GM21423 (cell line): ENCODE data around the gene RYR2.
A peak's percentile ranks its signal among the peaks of the same experiment; 100 is the strongest.

Experiments used
- ATAC-seq: cut with Tn5 transposase; IDR thresholded peaks from one replicate; pipeline ENCODE4 v1.9.1; 2021; ENCODE audit warnings: mild to moderate bottlenecking, moderate library complexity; ENCODE audit not compliant: unreplicated experiment

Gene RYR2

DNA sequence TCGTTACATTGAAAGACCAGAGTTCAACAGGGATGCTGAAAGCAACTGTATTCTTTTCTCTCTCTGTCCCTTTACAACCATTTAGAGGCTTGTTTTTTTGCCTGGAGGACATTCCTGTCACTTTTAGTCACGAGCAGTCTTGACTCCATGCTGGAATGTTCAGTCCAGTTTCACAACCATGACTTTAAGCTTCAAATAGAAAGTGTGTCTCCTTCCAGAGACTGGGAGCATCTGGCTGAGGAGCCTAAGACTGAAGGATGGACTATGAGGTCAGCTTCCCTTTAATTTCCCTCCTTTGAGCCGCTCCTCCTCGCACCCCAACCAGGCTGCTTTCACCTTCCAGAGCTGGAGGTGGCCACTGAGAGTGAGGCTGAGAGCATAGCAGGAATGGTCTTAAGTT, 10.5 kb upstream of the RYR2 start:
- no peak for ATAC-seq

DNA sequence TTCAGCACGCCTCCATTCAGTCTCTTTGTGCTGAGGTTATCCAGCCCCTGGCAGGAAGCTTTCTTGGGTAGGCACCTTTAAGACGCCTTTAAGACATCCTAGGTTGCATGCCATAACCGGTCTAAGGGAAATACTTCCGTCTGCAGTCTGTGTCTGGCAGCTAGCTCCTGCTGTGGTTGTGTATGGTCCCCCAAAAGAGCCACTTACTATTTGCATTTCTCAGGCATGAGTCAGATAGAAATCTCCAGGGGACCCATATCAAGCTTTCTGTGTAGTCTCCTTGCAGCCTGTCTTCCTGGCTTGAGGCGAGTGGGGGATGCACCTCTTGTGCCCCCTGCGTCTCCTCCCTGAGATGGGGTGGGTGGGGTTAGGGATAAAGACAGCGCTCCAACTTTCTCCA, 10.0 kb upstream of the RYR2 start:
- ATAC-seq: peak; percentile 69

GRCh38 chr1:237033061-237033460, 8.9 kb upstream of the RYR2 start:
- ATAC-seq: no peak

DNA sequence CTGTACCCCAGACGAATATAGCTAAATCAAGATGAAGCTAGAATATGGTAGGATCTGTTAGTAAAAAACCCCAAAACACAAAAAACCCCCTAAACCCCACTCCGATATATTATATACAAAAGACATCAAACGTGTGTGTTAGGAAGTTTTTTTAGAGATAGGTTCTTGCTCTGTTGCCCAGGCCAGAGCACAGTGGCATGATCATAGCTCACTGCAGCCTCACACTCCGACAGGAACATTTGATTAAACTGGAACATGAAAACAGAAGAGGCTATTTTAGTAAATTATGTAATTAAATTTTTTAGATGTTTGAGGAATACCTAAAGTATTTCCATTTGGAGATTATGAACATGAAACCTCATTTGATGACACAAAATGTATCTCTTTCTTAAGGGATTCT, 8.2 kb upstream of the RYR2 start:
- no peak for ATAC-seq

DNA sequence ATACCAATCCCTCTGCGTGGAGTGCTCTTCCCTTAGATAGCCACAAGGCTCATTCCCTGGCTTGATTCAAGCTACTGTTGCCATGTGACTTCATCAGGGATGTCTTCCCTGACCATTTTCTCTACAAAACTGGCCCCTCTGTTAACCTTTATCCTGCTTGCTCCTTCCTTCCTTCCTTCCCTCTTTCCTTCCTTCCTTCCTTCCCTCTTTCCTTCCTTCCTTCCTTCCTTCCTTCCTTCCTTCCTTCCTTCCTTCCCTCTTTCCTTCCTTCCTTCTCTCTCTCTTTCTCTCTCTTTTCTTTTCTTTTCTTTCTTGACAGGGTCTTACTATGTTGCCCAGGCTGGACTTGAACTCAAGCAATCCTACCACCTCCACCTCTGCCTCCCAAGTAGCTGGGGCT, 6.2 kb upstream of the RYR2 start:
- no peak for ATAC-seq

- ATAC-seq: no peak
These were observed 3.8 kb upstream of the RYR2 start for GRCh38 chr1:237038211-237038610.

GRCh38 chr1:237040823-237041222, 1.2 kb upstream of the RYR2 start:
- no peak for ATAC-seq

GRCh38 chr1:237041461-237041794, 556 bp upstream of the RYR2 start:
- no peak for ATAC-seq

- ATAC-seq: no peak
These were observed 525 bp downstream of the RYR2 start for GRCh38 chr1:237042526-237042891.

DNA sequence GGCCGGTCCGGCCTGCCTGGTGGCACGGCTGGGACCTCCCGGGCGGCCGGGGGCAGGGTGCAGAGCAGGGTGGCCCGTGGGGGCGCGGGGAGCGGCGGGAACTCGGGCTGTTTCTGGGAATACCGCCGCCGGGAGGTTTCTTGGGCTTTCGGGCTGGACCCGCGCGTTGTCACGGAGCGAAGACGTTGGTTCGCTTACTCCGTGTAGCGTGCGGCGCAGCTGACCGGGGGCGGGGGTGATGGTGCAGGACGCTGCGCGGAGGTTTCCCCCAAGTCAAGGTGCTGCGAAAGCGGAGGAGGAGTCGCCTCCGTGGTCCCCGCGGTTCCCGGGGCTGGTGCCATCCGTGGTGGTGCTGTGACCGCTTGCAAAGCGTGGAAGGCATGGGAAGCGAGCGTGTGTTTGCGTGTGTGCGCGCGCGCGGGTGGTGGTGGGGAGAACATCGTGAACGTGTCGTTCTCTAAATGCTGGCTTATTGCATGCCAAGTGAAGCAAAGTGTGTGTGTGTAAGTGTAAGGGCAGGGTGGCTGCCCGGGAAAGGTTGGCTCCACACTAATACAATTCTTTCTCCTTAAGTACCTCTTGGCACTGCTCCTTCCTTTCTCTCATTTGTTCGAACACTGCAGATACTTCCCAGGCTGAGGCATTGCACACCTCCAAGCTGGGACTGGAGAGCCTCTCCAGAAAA, 1.1 kb downstream of the RYR2 start:
- no peak for ATAC-seq

DNA sequence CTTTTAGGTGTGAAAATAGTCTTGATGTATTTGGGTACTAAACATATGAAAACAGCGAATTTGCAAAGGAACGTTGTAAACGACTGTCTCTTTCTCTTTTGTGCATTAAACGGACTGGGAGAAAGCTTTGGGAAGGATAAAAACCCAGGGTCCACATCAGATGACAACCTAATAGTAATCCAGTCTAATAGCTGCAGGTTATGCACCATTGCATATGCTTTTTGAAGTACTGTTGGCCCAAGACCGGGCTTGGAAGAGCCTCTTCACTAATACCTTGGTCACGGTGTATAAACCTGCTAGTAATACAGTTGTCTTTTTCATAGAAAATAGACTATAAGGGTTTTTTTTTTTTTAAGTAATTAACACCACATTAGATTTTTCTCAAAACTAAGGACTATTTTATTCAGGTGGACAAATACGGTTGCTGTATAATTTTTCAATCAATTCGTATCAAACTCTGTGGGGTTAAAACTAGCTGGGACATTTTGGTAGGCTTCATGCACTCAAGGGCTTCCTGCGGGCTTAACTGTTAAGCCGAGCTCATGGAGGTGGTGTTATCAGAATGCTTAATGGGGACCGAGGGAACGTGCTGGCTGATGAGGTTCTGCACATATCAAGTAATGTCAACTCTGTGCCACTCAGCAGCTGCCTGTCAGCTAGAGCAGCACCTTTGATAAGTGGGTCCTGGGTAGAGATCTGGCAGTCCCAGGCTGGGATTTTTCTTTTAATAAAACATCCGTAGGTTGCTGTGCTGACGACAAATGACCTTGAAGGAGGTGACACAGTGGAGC, 2.1 kb downstream of the RYR2 start:
- ATAC-seq: no peak

DNA sequence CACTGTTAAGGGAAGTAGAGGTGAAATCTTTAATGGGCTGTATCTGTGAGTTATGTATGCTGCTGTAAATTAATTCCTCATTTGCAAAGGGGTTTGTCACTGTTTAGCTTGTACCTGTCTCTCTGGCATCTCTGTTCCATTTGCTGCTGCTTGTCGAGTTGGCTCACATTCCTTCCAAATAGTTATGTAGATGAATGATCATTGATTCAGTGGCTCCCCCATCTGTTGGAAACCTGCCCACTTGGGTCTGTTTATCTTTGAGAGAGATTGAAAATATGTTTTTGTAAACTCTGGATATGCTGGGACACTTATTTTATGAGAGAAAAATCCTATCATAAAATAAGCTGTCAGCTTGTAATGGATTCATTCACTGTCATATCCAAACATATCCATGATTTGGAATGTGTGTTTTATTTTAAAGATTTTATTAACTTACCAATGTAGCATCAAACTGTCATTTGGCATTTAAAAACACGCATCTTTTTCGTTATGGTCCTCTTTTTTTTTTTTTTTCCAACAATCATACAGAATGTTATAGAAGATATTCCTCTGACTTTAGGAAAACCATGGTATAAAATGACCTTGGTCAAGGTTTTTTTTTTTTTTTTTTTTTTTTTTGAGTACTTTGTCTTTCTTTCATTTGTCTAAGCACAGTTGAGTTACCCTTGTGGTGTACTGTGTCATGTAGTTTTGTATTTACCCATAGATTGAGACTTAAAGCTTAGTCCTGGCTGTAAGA, 3.5 kb downstream of the RYR2 start:
- no peak for ATAC-seq

GRCh38 chr1:237048803-237049202, 6.8 kb downstream of the RYR2 start:
- ATAC-seq: no peak

- no peak for ATAC-seq
These were observed 8.2 kb downstream of the RYR2 start for GRCh38 chr1:237050185-237050584.

GRCh38 chr1:237050915-237051314, 8.9 kb downstream of the RYR2 start:
- no peak for ATAC-seq

DNA sequence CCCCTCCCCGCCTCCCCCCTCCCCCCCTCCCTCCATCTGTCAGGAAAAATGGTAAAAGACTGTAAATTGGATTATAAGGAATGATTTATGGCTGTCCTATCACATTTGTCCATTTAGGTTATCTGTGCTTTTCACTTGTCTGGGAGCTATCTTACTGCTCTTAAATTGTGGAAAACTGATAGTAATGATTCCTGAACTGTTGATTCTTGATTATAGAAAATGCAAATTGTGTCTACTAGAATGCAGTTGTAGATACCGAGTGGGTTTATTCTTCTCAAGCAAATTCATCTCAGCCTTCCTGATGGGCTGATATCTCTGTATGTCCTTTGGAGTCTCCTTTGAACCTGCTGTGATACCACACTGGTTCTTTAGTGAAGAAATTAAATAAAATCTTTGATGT, 12.3 kb downstream of the RYR2 start:
- no peak for ATAC-seq

- no peak for ATAC-seq
These were observed 16.5 kb downstream of the RYR2 start for GRCh38 chr1:237058470-237058869.

DNA sequence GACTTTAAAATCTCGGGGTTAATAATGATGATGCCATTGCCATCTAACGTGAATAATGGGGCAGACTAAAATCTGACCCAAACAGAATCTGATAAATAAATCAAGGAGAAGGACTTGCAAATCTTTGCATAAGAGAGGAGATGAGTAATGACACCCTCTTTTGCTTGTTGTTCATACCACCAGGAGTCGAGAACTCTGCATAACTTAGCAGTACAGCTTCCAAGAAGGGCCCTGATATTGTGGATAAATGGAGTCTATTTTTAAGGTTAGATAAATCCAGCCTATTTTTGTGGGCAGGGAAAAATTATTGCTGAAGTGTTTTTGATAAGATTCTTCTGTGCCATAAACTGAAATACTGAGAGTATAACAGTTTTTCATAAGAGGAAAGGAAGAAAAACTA, 17.3 kb downstream of the RYR2 start:
- no peak for ATAC-seq

DNA sequence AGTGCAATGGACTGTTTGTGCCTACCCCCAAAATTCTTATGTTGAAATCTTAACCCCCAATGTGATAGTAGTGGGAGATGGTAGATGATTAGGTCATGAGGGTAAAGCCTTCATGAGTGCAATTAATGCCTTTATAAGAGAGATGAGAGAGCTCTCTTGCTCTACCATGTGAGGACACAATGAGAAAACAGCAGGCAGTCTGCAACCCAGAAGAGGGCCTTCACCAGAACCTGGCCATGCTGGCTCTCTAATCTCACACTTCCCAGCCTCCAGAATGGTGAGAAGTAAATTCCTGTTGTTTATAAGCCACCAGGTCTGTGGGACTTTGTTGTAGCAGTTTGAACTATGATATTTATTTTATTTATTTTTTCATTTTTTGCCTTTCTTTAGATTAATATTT, 21.0 kb downstream of the RYR2 start:
- no peak for ATAC-seq

DNA sequence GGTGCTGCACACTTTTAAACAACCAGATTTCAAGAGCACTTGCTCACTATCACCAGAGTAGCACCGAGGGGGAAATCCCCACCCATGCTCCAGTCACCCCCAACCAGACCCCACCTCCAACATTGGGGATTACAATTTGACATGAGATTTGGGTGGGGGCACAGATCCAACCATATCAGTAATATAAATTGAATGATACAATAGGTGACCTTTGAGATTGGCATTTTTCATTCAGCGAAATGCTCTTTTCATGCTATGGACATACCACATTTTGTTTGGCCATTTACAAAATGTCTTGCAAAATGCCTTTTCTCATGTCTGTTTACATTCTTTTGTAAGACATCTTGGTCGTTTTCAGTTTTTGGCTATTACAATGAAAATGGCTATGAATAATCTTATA, 23.9 kb downstream of the RYR2 start:
- ATAC-seq: no peak

DNA sequence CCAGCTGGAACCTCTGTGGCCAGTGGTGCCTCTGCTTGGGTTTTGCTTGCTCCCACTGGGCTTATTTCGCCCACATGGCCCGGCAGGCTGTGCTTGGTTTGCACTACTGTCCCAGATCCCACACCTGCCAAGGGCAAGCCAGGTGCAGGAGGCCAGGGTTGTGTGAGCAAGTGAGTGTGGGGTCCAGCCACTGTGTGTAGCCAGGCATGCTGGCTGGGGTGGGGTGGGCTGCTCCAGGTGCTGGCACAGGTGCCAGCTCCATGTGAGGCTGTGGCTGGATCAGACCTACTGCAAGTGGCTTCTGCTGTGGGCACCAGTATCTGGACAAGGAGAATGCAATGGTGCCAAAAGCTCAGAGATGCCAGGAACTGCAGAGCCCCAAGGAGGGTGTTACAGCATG, 28.5 kb downstream of the RYR2 start:
- ATAC-seq: no peak
